ENCODE data around the gene SYTL3.
"Not testable (repeated sequence)": the region's sequence is repeated elsewhere in the genome, so short reads cannot be mapped to it uniquely, and the experiment has no call there.

Gene SYTL3

DNA sequence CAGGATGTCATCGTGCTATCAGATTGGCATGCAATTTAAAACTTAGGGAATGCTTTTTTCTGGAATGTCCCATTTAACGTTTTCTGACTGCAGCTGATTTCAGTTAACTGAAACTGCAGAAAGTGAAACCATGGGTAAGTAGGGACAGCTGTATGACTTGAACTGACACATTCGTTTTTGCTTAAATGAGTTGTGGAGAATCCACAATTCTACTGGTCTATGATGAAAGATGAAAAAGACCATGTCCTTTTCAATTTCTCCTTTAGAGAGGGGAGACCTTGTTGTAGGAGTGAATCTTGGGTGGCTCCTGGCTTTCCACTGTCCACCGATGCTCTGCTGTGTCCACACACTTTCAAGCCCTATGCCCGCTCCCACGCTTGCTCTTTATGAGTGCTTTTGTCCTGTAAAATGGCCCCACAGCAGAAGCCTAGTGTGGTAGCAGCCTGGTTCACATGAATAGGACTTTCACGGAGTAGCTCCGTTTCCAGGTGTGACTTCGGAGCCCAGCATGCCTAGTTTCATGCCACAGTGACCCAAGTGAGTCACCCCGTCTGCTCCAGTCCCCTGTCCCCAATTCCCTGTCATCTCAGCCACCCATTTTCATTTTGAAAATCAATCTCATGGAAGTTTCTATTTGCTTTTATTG, 27.2 kb upstream of the SYTL3 start:
- FAIRE-seq: no peak

DNA sequence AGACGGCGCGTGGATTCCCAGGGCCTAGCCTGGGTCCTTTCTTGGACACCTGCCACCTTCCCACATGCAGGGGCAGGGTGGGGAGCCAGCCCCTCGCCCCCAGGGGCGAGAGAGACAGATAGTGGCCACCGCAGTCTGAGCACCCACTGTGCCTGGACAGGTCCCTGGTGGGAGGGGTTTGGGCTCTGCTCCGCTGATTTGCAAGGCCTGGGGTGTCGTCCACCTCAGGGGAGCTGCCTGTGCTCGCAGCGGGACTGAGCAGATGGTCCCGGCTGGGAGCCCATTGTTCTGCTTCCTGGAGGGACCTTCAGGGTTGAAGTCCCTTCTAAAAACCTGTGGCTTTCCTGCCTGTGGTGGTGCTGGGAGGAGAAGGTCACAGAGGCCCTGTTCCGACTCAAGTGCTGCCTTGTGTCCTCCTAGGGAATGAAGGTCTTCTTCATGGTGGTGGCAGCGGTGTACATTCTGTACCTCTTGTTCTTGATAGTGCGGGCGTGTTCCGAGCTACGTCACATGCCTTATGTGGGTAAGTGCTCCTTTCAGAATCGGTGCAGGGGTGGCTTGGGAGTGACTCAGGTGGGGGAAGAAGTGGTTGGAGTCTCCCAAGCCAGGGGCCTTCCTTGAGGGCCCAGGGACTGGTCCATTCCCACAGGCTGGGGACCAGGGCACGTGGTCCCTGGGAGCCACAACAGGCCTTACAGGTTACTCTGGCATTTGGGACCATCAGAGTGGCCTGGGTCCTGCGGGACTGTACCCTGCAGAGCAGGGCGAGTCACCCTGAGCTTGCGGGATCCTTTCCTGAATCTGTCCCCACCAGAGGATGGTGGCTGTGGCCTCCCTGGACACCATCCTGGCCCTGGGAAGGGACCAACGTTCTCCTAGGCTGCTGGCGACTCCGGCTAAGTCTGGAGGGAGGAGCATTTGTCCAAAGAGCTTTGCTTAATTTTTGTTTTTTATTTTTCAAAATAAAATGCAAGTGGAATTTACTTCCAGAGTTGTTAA, 24.9 kb upstream of the SYTL3 start:
- no peak for FAIRE-seq

DNA sequence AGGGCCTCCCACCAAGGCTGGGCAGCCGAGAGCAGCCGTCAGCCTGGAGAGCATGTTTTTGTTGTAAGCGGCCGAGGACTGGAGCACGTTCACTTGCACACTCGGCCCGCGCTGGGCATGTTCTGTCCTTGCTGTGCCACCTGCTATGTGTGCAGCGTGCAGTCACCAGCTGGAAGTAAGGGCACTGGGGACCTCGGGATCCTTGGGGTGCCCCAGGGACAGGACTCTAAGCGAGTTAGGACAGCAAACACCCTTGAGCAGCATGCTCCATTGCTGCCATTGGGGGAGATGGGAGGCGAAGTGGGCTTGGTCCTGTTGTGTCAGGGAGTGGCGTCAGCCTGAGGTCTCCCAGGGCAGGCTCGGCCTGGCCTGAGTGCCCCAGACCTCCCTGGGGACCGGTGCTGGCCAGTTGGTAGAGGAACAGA, 24.0 kb upstream of the SYTL3 start:
- no peak for FAIRE-seq

DNA sequence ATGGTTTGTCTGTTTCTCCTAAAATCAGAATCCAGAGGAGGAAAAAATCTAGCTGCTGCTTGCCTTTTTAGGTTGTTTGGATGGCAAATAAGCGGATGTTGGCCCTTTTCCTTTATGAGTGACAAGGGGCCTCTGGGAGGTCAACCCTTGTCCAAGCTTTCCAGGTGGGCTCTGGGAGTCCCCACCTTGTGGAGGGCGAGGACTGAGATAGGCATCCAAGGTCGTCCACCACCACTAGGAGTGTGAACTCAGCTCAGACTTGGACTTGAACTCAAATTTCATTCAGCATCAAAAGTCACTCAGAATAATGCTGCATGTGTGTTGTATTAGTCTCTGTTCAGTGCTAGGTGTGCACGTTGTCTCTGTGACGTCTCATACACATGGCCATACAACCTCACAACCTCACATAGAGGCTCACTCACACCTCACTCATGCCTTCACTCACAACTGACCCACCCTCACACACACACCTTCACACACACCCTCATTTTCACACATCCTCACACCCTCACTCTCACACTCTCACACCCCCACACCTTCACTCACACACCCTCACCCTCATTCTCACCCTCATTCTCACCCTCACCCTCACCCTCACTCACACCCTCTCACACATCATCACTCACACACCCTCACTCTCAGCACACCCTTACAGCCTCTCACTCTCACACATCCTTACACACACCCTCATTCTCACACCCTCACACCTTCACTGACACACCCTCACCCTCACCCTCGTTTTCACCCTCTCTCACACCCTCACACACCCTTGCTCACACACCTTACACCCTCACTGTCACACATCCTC, 23.3 kb upstream of the SYTL3 start:
- no peak for FAIRE-seq

DNA sequence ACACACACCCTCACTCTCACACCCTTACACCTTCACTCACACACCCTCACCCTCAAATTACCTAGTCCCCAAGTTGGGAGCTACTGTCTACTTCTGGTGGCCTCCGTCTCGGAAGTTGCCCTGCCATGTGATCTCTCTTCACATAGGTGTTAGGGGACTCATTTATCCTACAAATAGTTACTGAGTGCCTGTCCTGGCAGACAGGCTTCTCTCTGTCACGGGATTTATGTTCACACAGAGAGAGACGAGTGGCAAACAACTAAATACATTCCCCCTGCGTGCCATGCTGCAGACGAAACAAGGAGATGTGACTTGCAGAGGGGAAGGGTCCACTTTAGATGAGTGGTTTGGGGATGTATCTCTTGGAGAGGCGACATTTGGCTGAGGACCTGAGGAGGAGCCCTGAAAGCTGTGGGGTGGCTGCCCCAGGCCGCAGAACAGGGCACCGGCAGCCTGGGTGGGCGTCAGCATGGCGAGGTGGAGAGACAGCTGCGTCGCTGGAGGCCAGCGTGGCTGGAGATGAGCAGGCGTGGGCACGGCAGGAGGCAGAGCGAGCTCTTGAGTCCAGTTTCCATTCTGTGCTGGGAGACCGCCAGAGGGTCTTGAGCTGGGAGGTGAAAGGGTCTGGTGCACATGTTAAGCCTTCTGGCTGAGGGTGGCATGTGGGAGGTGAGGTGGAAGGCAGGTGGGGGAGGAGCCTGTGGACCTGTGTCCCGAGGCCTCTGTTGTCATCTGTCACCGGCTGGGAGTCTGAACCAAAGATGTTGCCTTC, 22.5 kb upstream of the SYTL3 start:
- no peak for FAIRE-seq

DNA sequence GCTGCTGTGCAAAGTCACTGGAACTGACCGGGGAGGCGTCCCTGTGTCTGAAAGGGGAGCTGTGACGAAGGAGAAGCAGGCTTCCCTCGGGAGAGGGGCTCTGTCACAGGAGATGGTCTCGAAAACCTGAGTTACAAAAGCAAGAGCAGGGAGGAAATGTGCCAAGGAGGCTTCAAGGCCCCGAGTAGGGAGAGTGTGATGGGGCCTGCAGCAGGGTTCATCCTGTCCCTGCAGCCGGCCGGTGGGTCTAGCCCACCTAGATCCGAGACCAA, 22.0 kb upstream of the SYTL3 start:
- no peak for FAIRE-seq

DNA sequence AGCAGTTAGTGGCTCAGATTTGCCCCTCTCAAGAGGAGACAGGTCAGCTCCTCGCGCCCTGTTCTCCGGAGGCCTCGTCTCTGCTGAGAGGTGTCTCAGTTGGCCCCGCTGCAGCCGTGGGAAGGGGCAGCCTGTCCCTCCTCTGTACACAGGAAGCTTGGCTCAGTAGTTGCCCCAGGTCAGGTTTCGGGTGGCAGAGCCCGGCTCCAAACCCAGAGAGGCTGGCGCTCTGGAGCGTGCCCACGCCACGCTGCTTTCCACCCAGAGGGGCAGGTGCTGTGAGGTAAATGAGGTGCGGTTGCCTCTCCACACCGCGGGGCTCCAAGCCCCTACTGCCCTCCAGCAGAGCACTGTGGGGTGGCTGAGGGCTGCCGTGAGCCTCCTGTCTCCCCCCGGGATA, 21.3 kb upstream of the SYTL3 start:
- FAIRE-seq: no peak

DNA sequence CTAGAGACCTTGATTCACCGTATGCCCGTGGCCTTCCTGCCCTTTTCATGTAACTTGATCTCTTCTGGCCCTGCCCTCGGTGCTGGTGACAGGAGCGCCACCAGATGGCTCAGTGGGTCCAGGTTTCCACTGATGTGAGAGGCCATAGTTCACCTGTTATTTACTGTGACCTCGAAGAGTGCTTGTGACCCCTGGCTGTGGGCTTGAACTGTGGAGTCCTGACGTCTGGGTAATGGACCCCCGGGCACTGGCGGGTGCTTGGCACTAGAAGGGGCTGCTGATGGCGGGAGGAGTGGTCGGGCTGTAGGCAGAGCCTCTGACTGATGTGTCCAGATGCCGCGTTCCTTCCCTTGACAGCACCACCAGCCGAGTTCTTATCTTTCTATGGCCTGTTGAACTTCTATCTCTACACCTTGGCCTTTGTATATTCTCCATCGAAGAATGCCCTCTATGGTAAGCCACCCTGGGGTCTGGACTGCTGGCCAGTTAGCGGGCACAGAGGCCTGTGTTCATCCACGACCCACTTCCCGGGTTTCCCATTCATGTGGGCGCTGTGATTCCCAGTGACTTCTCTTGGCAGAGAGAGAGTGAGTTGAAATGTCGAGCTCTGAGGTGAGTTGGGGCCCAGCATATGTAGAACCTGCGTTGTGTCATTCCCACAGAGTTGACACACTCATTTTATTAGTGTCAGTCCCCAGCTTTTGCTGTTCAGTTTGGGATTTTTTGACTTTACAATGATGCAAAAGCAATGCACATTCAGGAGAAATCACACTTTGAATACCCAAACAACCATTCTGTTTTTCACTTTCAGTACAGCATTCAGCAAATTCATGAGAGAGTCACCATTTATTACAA, 20.3 kb upstream of the SYTL3 start:
- FAIRE-seq: no peak

DNA sequence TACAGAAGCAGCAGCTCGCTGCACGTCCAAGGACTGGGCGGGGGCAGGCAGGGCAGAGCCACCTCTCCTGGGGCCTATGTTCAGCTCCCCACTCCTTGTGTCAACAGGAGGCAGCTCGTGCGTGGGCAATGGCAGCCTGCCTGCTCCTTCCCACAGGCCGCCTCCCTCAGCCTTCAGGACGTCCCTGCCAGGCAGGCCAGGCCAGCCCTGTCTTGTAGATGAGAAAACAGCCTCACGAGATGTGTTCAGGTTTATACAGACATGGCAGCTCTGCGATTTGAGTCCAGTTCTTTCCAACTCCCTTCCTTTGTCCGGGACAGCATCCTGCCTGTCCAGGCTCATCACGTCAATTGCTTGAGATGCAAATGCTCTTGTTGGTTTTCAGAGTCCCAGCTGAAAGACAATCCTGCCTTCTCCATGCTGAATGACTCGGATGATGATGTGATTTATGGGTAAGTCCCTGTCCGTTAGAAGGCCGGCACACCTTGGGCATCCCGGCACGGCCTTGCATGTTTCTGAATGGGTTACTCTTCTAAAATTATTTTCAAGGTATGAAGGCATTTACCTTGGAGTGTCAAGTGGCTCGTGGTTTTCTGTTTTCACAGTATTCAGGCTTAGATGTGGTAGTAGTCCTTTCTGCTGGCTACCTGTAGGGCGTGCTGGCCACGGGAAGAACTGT, 18.8 kb upstream of the SYTL3 start:
- FAIRE-seq: no peak

DNA sequence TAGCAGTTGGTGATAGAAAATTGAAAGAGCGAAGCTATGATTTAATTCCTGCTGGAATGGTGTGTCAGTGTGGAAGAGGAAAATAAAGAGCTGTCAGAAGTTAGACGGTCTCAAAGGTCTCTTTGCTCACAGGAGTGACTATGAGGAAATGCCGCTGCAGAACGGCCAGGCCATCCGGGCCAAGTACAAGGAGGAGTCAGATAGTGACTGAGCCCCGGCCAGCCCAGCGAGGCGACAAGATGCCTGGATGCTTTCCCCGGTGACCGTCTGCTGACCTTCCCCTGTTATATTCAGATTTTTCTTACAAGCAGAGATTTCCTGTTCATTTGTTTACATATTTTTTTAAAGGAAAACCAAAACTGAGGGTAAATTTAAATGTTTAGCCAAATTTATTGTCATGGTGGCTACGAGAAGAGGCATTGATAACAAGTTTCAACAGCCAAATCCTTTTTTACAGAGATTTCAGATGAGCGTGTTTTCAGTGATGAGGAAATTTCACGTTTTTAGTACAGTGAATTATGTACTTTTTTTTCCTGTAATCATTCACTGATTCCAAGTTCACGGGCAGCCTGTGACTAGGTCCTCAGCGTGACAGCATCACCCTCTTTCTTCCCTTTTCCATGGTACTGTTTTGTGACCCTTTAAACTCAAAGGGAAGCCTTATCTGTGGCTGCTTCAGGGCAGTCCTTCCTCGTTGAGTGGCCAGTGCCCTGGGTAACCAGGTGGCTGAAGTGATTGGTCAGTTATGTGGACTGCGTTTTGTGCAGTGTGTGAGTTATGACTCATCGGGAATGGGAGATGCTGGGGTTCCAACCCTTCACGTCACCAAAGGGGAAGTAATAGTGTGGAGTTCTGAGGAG, 17.9 kb upstream of the SYTL3 start:
- FAIRE-seq: no peak

DNA sequence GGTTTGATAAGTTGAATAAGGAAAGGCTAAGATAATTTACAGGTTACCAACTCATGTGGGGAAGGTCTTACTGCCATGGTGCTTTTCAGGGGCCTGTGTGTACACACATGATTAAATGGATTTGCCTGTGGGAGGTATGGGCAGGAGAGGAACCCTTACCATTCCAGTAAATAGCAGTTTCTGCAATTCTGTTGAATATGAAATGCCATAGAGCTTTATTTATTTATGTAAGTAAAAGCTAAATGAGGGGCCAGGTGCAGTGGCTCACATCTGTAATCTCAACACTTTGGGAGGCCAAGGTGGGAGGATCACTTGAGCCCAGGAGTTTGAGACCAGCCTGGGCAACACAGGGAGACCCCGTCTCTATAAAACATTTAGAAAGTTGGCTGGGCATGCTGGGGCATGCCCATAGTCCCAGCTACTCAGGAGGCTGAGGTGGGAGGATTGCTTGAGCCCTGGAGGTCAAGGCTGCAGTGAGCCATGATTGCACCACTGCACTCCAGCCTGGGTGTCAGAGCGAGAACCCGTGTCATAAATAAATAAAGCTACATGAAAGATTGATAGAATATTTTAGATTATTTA, 17.2 kb upstream of the SYTL3 start:
- FAIRE-seq: not testable (repeated sequence)

DNA sequence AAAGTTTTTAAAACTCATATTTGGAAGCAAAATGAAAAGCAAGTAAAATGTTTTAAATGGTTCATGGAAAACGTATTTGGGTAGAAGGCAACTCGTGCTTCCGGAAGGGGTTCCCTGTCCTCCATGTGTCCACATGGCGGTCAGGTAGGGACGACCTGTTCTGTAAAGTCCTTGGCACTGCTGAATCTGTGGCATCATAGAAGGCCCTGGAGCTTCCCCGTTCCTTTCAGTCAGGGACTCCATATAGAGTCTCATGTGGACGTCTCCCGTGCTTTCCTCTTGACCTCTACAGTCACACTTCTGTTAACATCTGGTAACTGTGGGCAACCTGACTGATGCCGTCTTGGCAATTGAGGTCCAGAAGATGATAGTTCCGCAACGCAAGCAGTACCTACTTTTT, 16.7 kb upstream of the SYTL3 start:
- FAIRE-seq: no peak

DNA sequence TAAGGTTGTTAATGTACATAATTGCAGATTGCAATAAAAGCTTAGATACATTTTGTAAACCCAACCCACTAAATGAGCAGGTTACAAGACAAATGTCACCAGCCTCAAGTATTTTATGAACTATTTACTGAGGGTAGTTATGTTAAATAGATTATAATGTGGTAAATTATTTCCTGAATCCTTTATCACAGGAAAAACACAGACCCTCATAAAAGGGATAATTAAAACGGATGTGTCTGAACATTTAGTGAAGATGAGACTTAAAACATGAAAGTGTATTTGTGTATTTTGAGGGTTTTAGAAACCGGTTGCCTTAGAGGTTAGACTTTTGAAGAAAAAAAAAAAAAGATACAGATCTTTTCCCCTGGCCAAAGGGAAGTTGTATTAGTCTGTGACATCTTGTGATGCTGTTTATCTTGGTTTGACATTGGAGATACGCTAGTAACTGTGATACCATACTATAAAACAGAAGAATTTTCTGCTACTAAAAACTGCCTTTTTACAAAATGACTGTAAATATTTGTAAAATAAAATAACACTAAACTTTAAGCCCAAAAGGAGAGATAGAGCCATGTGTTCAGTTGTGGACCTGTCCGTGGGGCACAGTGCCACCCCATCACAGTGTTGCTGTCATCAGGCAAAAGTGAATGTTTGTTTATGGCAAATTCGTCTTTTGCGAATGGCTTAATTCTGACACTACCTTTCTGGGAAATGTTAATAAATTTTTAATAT, 15.0 kb upstream of the SYTL3 start:
- no peak for FAIRE-seq

DNA sequence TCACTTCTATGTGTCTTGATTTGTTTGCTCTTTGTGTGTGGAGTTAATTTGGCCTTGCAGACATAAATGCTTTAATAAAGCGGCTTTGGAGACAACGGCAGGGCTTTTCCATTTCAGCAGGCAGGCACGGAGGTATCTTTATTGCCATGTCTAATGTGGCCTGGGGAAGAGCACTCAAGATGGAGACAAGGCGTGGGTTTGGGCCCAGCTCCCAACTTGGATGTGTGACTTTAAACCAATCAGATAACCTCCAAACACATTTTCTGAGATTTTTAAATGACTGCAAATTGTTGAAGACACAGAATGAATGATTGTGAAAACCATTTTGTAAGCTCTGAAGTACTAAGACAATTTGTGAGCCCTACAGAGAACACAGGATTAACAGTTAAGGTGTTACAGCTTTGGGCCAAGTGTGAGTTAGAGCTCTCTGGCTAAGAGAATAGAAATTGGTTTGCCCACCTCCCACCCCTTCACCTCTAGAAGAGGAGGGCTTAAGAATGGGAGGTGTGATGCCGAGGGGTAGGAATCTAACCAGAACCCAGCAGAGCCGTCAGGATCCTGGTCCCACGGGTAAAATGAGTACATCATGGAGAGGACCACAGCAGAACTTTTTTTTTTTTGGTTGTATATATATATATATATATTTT, 14.3 kb upstream of the SYTL3 start:
- FAIRE-seq: no peak

DNA sequence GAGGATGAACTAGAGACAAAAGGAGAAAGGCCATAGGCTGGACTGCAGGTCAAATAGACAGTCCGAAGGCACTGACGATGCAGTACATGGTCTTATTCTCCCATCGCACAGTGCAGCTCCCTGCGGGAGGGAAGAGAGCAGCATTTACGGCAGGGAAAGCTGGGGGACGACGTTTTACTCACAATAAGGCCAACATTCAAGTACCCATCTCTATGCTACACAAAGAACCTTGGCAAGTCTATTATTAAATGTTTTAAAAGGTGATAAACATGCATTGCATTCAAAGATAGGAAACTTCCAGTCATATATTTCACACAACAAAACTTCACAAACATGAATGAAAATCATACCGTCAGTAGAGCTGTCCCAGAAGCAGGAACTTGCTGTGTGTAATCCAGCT, 13.1 kb upstream of the SYTL3 start:
- FAIRE-seq: no peak

DNA sequence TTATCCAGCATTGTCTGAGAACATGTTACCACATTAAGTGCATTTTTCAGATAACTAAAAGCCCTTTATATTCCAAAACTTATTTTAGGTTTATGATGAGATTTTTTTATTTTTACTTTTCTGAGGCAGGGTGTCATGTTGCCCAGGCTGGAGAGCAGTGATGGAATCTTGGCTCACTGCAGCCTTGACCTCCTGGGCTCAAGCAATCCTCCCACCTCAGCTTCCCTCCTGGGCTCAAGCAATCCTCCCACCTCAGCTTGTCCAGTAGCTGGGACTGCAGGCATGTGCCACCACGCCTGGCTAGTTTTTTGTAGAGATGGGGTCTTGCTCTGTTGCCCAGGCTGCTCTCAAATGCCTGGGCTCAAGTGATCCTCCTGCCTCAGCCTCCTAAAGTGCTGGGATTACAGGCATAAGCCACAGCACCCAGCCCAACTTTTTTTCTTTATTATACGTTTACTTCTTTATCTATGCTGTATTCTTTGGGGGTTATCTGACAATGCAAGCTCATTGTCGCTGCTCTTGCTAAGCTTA, 11.5 kb upstream of the SYTL3 start:
- FAIRE-seq: no peak

DNA sequence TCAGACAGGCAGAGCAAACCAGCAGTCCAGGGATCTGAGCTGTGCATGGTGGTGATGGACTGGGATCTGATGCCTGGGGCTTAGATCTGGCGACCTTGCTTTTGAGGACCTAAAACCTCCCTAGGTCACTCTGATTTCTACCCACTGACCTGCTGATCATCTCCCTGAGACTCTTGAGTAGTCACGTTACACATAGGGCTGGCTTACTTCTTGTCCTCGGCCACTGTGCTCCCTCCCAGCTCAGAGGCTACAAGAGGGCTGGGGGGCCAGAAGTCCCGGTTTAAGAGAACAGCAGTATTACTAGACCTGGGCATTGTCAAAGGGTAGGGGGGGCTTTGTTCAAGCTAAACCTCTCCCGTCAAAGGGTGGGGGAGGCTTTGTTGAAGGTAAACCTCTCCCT, 10.8 kb upstream of the SYTL3 start:
- no peak for FAIRE-seq

DNA sequence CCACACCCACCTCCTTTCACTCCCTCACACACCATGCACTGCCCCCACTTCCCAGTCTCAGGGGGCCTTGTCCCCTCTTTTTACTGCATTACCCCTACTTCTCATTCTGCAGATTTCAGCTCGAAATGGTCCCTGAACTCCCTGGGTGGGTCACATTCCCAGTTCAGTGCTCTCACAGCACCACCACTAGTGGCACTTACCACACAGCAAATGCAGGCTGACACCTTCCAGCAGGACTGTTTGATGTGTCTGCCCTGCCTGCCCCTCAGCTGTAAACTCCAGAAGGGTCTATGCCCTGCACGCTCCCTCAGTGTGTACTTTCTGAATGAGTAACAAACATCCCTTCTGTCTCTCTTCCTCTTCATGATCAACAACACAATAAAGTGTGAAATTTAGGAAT, 9.3 kb upstream of the SYTL3 start:
- no peak for FAIRE-seq
